Osteoblast (primary cell): ENCODE data around the gene SIGLEC10. TPM values are rescaled to one million over a fixed set of nuclear protein-coding genes. Genes with fewer than 3 reads are reported as not detected.
"Not testable (repeated sequence)": the region's sequence is repeated elsewhere in the genome, so short reads cannot be mapped to it uniquely, and the experiment has no call there.

Experiments used
- DNase-seq: peaks from one replicate; pipeline ENCODE4 v3.0.0; 2011; ENCODE audit warnings: low spot score, mixed read lengths; ENCODE audit not compliant: insufficient read length; ENCODE audit errors: missing footprints
- H2AFZ ChIP-seq: 2 replicates; pipeline ENCODE4 v1.6.0; 2011; ENCODE audit warnings: mild to moderate bottlenecking, low read length
- H3K27ac ChIP-seq: 2 replicates; pipeline ENCODE4 v1.5.1; 2011; ENCODE audit warnings: mild to moderate bottlenecking, low read depth, low read length, moderate library complexity
- H3K27me3 ChIP-seq: 2 replicates; pipeline ENCODE4 v1.6.0; 2012; ENCODE audit warnings: mild to moderate bottlenecking, control low read depth, inconsistent platforms, low read length, moderate library complexity; ENCODE audit not compliant: insufficient read depth
- H3K36me3 ChIP-seq: 2 replicates; pipeline ENCODE4 v1.5.1; 2011; ENCODE audit warnings: mild to moderate bottlenecking, low read length, control low read depth, moderate library complexity; ENCODE audit not compliant: insufficient read depth
- H3K4me1 ChIP-seq: 2 replicates; pipeline ENCODE4 v1.5.1; 2011; ENCODE audit warnings: mild to moderate bottlenecking, low read length, control low read depth, moderate library complexity; ENCODE audit not compliant: insufficient read depth
- H3K4me2 ChIP-seq: 2 replicates; pipeline ENCODE4 v1.6.0; 2011; ENCODE audit warnings: mild to moderate bottlenecking, low read length; ENCODE audit not compliant: insufficient read depth
- H3K4me3 ChIP-seq: fragments of 200-600 bp; sonication (generic); 3 replicates; pipeline ENCODE4 v1.5.1; 2012; ENCODE audit warnings: mild to moderate bottlenecking, low read length, inconsistent platforms; ENCODE audit not compliant: insufficient read depth
- H3K79me2 ChIP-seq: 2 replicates; pipeline ENCODE4 v1.6.0; 2012; ENCODE audit warnings: mild to moderate bottlenecking, low read length, control low read depth, inconsistent platforms; ENCODE audit not compliant: insufficient read depth
- H3K9me3 ChIP-seq: 2 replicates; pipeline ENCODE4 v1.5.1; 2011; ENCODE audit warnings: low read depth, low read length, control low read depth
- H4K20me1 ChIP-seq: 2 replicates; pipeline ENCODE4 v1.6.0; 2012; ENCODE audit warnings: mild to moderate bottlenecking, low read length, control low read depth; ENCODE audit not compliant: insufficient read depth
- CTCF ChIP-seq: IDR thresholded peaks from 2 replicates; pipeline ENCODE4 v1.5.1; 2011; ENCODE audit warnings: mild to moderate bottlenecking, low read depth, low read length, moderate library complexity; ENCODE audit errors: extremely low read depth
- total RNA-seq: library from RNA; depleted of rRNA; stranded (reverse); fragments of >200 nt; gene quantifications from 2 replicates; pipeline ENCODE4 v1.2.3, GENCODE V29; 2012

Gene SIGLEC10
- not detected in 2 replicates for total RNA-seq

GRCh38 chr19:51417107-51417809, at the start of gene SIGLEC10:
TSS of gene SIGLEC10 (minus strand) at chr19:51417642. CDS start at chr19:51417581, 61 bp downstream.
- no peak within 1 kb of the TSS for H3K4me2 ChIP-seq

GRCh38 chr19:51466723-51467122, 49.3 kb upstream of the SIGLEC10 start:
- no peak for TF ChIP-seq CTCF
- no peaks in the 10 kb centered on the region for H3K79me2 ChIP-seq

More at GRCh38 chr19:51417107-51417809, at the start of gene SIGLEC10:
- DNase-seq, result no peak
- H3K4me1 ChIP-seq, result no peaks in the 10 kb centered on the region
- no peak within 1 kb of the TSS for H2AFZ ChIP-seq
- TF ChIP-seq CTCF, result no peak
- no peaks in the 10 kb centered on the region for H3K27me3 ChIP-seq
- no peaks in the 10 kb centered on the region for H3K9me3 ChIP-seq
- H4K20me1 ChIP-seq, result no peaks in the 10 kb centered on the region
- no peaks in the 10 kb centered on the region for H3K36me3 ChIP-seq
- no peaks in the 10 kb centered on the region for H3K79me2 ChIP-seq
- no peak within 1 kb of the TSS for H3K4me3 ChIP-seq
- no peak within 1 kb of the TSS for H3K27ac ChIP-seq

GRCh38 chr19:51463976-51464581, 46.6 kb upstream of the SIGLEC10 start:
- not testable (repeated sequence) for H3K27ac ChIP-seq, H3K4me2 ChIP-seq, H3K4me1 ChIP-seq, H3K79me2 ChIP-seq, H3K9me3 ChIP-seq, H4K20me1 ChIP-seq, H3K36me3 ChIP-seq, H3K4me3 ChIP-seq, DNase-seq, H2AFZ ChIP-seq
- H3K27me3 ChIP-seq, result peaks cover 11% of the 10 kb centered on the region

More at GRCh38 chr19:51466723-51467122, 49.3 kb upstream of the SIGLEC10 start:
- H3K4me1 ChIP-seq, result no peaks in the 10 kb centered on the region
- H4K20me1 ChIP-seq, result no peaks in the 10 kb centered on the region
- H3K36me3 ChIP-seq, result no peaks in the 10 kb centered on the region
- H2AFZ ChIP-seq, result no peak overlapping the region
- no peak overlapping the region for H3K27ac ChIP-seq
- H3K4me3 ChIP-seq, result no peak overlapping the region
- H3K4me2 ChIP-seq, result no peak overlapping the region
- peaks cover 11% of the 10 kb centered on the region for H3K27me3 ChIP-seq
- DNase-seq, result no peak
- no peaks in the 10 kb centered on the region for H3K9me3 ChIP-seq

GRCh38 chr19:51462681-51463080, 45.2 kb upstream of the SIGLEC10 start:
- H3K79me2 ChIP-seq, result no peaks in the 10 kb centered on the region
- H4K20me1 ChIP-seq, result no peaks in the 10 kb centered on the region
- H3K4me3 ChIP-seq, result no peak overlapping the region
- TF ChIP-seq CTCF, result no peak
- H3K36me3 ChIP-seq, result no peaks in the 10 kb centered on the region
- no peak for DNase-seq
- no peak overlapping the region for H2AFZ ChIP-seq
- H3K27me3 ChIP-seq, result peaks cover 11% of the 10 kb centered on the region
- no peaks in the 10 kb centered on the region for H3K4me1 ChIP-seq
- H3K27ac ChIP-seq, result no peak overlapping the region
- H3K9me3 ChIP-seq, result no peaks in the 10 kb centered on the region
- no peak overlapping the region for H3K4me2 ChIP-seq
